Lung (tissue), 12 donors: ENCODE measurements around the gene NMRK1. TPM values are rescaled to one million over a fixed set of nuclear protein-coding genes. Genes with fewer than 3 reads are reported as not detected.

Experiments used
- ATAC-seq: fragments of 200-7000 bp; cut with Tn5 transposase; one replicate; pipeline ENCODE4 v1.9.1; 2020; ENCODE audit warnings: moderate number of reproducible peaks; ENCODE audit not compliant: insufficient read depth, low FRiP score
- DNase-seq, 3 donors: peaks; one replicate each; pipeline ENCODE4 v3.0.0-alpha.2; 2013 to 2017
- H3K27ac ChIP-seq, 2 donors: one replicate each; pipeline ENCODE4 v1.5.1; 2013; ENCODE audit warnings: mild to moderate bottlenecking in 2 of 2, moderate library complexity in 2 of 2, control low read depth in 1 of 2, inconsistent platforms in 1 of 2, low read depth in 1 of 2, low read length in 1 of 2
- H3K27me3 ChIP-seq, 3 donors: one replicate each; pipeline ENCODE4 v1.5.1; 2013; ENCODE audit warnings: low read length in 2 of 3; ENCODE audit not compliant: control insufficient read depth in 3 of 3, insufficient read depth in 3 of 3
- H3K36me3 ChIP-seq, 4 donors: one replicate each; pipeline ENCODE4 v1.5.1; 2013; ENCODE audit warnings: low read length in 4 of 4, mild to moderate bottlenecking in 1 of 4, moderate library complexity in 1 of 4; ENCODE audit not compliant: control insufficient read depth in 4 of 4, insufficient read depth in 4 of 4
- H3K4me1 ChIP-seq, 5 donors: one replicate each; pipeline ENCODE4 v1.5.1; 2013; ENCODE audit warnings: low read length in 5 of 5, mild to moderate bottlenecking in 2 of 5, moderate library complexity in 1 of 5; ENCODE audit not compliant: control insufficient read depth in 5 of 5, insufficient read depth in 5 of 5
- H3K4me3 ChIP-seq: one replicate; pipeline ENCODE4 v1.5.1; 2013; ENCODE audit warnings: mild to moderate bottlenecking, control low read depth, moderate library complexity
- H3K9ac ChIP-seq, 2 donors: one replicate each; pipeline ENCODE4 v1.5.1; 2013; ENCODE audit warnings: low read length in 2 of 2, control low read depth in 1 of 2; ENCODE audit not compliant: insufficient read depth in 1 of 2
- H3K9me3 ChIP-seq, 4 donors: one replicate each; pipeline ENCODE4 v1.5.1; 2013; ENCODE audit warnings: low read length in 3 of 4, mild to moderate bottlenecking in 1 of 4, moderate library complexity in 1 of 4; ENCODE audit not compliant: control insufficient read depth in 4 of 4, insufficient read depth in 3 of 4
- WGBS, 2 donors: extraction: QIAGEN DNeasy Blood & Tissue Kit; methylation state at CpG; one replicate each; pipeline ENCODE4 v1.1.7; 2013; 5-methylcytosine and 5-hydroxymethylcytosine counted together
- polyA plus RNA-seq, 2 donors: library from polyadenylated mRNA; stranded (reverse); fragments of 200-250 nt; gene quantifications; one replicate each; pipeline ENCODE4 v1.2.1, GENCODE V29; 2013
- total RNA-seq, 2 donors: library from RNA; depleted of rRNA in 1 of 2; stranded (reverse); fragments of >200 nt in 1 of 2; gene quantifications; one replicate each; pipeline ENCODE4 v1.2.1, GENCODE V29; 2014 to 2021
- TF ChIP-seq, protein P1 (sequence below): IDR thresholded peaks from 2 replicates; pipeline ENCODE4 v1.5.1; 2012; ENCODE audit warnings: mild to moderate bottlenecking; ENCODE audit errors: control extremely low read depth, extremely low read depth
- donor health status: control.
- donor health status: control.
- donor health status: Bipolar disorder and iron deficiency.
- donor health status: healthy.
- donor health status: DM: yes; HTN: yes; CAD: no.

The NMRK1 gene
- total and polyA plus RNA-seq, 4 donors: 22.7 to 57.9 (median 31.4) TPM

DNA sequence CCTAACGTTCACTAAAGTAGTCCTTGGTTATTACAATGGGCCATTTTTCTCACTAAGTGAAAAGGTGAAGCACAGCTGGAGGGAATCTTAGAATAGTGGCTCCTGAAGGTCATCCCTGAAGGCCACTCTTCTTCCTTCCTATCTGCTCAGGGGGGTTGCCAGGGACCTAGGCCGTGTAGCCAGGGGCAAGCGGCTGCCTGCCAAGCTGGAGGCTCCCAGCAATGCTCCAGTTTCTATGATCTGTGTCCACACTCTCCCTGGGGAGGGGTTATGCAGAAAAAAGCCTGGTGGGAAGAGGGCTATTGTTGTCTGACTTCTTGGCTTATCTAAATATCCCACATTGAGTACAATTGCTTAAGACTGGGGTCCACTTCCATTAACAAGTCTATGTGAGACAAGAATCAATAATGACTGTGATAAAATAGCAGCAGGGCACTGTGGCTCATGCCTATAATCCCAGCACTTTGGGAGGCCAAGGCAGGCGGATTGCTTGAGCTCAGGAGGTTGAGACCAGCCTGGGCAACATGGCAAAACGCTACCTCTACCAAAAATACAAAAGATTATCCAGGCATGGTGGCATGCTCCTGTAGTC is 3.8 kb downstream of the NMRK1 start:
- Histone ChIP-seq H3K9ac (peak overlapping the region in 1 of 2 donors; percentile 27), H3K9me3 (no peaks in the 10 kb centered on the region), H3K27ac (peak overlapping the region in 1 of 2 donors; percentile 80), H3K27me3 (no peaks in the 10 kb centered on the region), H3K4me3 (no peak overlapping the region), H3K36me3 (peaks cover 8 to 11% (median 10%) of the 10 kb centered on the region in 4 donors), H3K4me1 (peaks cover 0 to 40% (median 16%) of the 10 kb centered on the region in 5 donors)
- DNase-seq (no peak), ATAC-seq (no peak)
- 67 to 77% methylated on average over 5 of the region's 5 CpGs for WGBS, 2 donors
- TF ChIP-seq, protein P1, sequence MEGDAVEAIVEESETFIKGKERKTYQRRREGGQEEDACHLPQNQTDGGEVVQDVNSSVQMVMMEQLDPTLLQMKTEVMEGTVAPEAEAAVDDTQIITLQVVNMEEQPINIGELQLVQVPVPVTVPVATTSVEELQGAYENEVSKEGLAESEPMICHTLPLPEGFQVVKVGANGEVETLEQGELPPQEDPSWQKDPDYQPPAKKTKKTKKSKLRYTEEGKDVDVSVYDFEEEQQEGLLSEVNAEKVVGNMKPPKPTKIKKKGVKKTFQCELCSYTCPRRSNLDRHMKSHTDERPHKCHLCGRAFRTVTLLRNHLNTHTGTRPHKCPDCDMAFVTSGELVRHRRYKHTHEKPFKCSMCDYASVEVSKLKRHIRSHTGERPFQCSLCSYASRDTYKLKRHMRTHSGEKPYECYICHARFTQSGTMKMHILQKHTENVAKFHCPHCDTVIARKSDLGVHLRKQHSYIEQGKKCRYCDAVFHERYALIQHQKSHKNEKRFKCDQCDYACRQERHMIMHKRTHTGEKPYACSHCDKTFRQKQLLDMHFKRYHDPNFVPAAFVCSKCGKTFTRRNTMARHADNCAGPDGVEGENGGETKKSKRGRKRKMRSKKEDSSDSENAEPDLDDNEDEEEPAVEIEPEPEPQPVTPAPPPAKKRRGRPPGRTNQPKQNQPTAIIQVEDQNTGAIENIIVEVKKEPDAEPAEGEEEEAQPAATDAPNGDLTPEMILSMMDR: no peak

DNA sequence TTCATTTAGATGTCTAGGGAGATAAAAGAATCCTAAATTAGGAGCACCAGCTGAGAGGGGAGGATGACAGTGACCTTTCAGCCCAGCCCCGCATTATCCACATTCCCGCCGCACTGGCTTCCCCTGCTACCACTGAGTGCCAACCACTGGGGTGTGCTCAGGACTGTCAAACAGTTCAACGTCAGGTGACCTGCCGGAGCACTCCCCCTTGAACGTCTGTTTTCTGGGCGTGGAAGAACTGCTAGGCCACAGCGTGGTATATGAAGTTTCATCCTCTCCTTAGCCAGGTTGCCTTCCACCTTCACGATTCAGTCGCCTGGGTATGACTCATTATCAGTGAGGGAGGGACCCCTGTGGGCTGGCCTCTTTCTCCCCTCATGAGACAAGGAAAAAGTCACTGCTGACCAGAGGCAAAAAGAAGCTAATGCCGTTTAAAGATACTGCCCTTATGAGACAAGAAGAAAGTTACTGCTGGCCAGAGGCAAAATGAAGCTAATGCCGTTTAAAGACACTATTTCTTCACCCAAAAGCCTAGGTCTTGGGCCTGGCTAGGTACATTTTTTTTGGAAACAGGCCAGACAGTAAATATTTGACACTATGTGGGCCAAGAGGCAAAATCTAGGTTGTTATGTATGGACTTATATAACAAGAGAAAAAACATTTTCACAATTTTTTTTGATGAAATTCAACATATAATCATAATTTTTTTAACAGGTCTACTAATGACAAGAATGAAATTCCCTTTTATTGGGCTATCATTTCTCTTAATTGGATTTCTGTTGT is 4.6 kb downstream of the NMRK1 start:
- peak in 2 of 3 donors; percentile 18 to 51 for DNase-seq
- Histone ChIP-seq H3K9me3 (no peaks in the 10 kb centered on the region), H3K27ac (peak overlapping the region in 1 of 2 donors; percentile 7), H3K4me3 (no peak overlapping the region), H3K27me3 (no peaks in the 10 kb centered on the region), H3K4me1 (peaks cover 0 to 40% (median 16%) of the 10 kb centered on the region in 5 donors), H3K9ac (no peak overlapping the region), H3K36me3 (peaks cover 8 to 11% (median 10%) of the 10 kb centered on the region in 4 donors)
- no peak for ATAC-seq
- 53 to 73% methylated on average over 12 of the region's 12 CpGs for WGBS, 2 donors
- TF ChIP-seq, protein P1: no peak

DNA sequence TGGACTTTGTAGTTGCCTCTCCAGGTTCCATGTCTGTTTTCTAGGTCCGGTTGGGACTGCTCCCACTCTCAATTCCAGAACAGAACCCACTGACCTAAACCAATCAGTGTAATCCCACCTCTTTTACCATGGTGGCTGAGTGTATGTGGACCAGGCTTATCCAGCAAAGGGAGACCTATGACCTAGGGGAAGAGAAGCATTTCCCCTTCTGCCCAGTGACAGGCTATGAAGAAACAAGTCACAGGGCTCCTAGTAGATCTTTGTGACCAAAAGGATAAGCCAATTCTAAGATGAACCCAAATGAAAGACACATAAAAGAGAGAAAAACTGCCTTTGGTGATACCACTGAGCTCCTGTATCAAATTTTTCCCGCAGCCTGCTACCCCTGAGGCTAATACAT is 6.3 kb downstream of the NMRK1 start:
- no peak for DNase-seq
- Histone ChIP-seq H3K27me3 (no peaks in the 10 kb centered on the region), H3K4me3 (no peak overlapping the region), H3K9me3 (no peaks in the 10 kb centered on the region), H3K36me3 (peaks cover 4 to 16% (median 12%) of the 10 kb centered on the region in 4 donors), H3K27ac (peak overlapping the region in 1 of 2 donors; percentile 39), H3K9ac (no peak overlapping the region), H3K4me1 (peaks cover 0 to 36% (median 16%) of the 10 kb centered on the region in 5 donors)
- TF ChIP-seq, protein P1: no peak
- WGBS, 2 donors: 45 to 73% methylated on average over 2 of the region's 2 CpGs
- ATAC-seq: no peak
